HG03520 (cell line): ENCODE data around the gene C6orf52.
"Not testable (repeated sequence)": the region's sequence is repeated elsewhere in the genome, so short reads cannot be mapped to it uniquely, and the experiment has no call there.

ENCODE experiments used
- ATAC-seq: cut with Tn5 transposase; IDR thresholded peaks from one replicate; pipeline ENCODE4 v1.9.1; 2021; ENCODE audit warnings: mild to moderate bottlenecking, moderate library complexity; ENCODE audit not compliant: unreplicated experiment

C6orf52 gene

DNA sequence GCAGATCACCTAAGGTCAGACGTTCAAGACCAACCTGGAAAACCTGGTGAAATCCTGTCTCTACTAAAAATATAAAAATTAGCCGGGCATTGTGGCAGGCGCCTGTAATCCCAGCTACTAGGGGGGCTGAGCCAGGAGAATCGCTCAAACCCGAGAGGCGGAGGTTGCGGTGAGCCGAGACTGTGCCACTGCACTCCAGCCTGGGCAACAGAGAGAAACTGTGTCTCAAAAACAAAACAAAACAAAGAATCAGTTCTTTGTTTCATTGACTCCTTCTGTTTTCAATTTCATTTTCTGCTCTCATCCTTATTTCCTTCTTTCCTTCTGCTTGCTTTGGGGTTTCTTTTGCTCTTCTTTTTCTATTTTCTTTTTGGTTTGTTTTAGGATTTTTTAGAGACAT lies 19.5 kb upstream of the C6orf52 start:
- no peak for ATAC-seq

- no peak for ATAC-seq
Observed at GRCh38 chr6:10696655-10697054, 2.2 kb upstream of the C6orf52 start.

DNA sequence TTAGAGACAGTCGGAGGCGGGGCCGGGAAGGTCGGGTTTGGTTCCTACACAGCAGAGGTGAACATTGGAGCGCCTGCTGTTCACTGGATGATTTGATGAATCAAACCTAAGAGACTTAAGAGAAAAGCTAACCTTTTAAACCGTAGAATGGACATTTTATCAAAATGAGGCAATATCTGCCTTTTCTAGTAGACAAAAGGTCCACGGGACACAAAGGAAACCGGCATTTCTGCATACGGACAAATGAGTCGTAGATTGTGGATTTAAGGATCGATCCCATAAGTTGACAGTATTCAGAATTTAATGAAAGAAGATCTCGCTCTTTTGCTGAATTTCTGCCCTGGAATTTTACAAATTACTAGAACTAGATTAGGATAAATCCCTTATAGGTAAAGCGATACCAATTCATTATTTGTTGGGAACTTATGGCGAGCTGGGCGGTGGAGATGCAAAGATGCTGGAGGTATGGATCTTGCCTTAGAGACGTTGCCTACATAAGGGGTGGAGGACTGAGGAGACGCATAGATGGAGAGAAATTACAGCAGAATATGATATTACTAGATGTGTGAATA lies 756 bp upstream of the C6orf52 start:
- ATAC-seq = no peak

- ATAC-seq = no peak
Observed at GRCh38 chr6:10692965-10693538, 1.4 kb downstream of the C6orf52 start.

GRCh38 chr6:10690651-10691445 lies 3.6 kb downstream of the C6orf52 start:
- no peak for ATAC-seq

DNA sequence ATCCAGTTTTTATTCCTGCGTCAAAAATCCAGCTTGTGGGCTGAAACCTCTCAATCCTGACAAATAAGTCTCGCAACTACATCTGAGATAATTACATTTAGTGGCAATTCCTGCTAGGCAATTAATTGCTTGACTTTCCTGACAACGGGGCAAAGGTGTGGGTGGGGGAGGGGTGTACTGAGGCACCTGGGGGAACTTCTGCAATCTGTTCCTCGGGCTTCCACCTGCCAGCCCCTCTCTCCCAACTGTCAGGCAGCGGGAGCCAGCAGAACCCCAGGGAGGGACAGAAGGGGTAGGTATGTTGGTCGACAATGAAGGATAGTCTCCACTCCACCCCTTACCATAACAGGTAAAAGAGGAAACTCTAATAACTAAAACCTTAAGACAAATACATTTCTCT lies 6.8 kb downstream of the C6orf52 start:
- ATAC-seq = no peak

- ATAC-seq = no peak
Observed at GRCh38 chr6:10686901-10687300, 7.5 kb downstream of the C6orf52 start.

DNA sequence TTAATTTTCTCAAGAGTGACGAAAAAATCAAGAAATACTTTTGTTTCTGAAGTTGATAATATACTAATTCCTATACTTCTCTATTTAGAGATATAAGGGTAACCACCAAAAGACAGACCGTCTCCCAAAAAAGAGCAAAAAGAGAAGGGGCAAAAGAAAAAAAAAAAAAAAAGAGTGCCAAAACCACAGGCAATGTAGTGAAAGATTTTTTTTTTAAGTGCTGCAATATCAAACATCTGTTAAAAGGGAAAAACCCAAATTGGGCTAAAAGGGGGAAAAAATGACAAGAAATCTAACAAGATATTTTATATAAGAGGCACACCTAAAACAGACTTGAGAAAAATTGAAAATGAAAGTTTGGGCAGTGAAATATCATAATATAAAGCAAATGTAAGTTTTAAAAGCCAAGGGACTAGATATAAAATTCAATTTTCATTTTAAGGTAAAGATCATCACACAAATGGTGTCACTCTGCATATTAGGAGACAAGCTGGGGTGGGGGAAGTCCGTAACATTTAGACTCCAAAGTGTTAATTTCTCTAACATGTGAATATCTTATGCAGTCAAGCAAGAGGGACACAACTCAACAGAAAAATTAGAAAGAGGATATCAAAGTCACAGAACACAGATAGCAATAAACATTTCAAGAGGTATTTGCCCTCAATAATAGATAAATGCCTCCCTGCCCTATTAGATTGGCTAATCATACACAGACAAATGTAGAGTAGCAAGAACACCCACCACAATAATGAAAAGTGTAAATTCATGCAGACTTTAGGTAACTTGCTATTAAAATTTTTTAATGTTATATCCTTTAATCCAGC lies 9.1 kb downstream of the C6orf52 start:
- no peak for ATAC-seq

- no peak for ATAC-seq
Observed at GRCh38 chr6:10684618-10685017, 9.8 kb downstream of the C6orf52 start.

DNA sequence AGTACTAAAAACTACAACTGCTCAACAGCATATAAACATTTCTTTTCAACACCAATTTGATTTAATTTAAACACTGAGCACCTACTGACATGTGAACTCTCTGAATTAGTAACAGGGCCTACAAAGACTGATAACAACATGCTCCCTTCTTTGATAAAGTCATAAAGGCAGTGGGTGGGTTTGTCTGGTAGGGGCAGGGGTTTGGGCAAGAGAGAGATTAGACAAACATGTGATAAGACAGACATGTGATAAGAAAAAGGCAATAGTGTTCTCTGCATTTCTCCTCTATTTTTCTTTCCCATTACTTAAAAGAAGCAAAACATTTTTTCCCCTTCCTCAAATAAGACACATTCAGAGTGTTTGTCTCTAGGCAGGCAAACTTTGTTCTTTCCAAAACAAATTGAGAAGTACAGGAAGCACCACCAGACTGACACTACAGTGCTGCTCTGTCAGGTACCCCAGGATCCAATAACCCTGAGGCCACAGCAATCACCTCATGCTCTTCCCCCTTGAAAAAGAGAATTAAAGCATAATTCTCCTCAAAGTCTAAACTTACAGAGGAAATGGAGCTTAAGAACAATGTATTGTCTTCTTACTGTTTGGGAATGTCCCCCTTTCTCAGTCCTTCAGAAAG lies 11.9 kb downstream of the C6orf52 start:
- no peak for ATAC-seq

DNA sequence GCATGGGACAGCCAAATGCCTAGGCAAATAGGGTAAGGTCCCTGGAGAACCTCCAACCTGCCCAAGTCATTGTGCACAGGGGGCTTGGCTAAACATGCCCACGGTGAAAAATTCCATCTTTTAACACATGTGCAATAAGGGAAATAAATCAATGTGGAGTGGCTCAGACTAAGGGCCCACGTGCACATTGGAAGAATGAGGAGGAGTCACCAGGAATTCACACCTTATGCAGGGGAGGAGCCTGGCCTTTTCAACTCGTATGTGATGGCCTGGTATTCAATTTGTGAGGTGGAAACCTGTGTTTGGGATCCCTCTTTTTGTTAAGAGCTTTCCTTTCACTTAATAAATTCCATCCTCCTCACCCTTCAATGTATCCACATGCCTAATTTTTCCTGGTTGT lies 12.6 kb downstream of the C6orf52 start:
- no peak for ATAC-seq

GRCh38 chr6:10678456-10678855 lies 16.0 kb downstream of the C6orf52 start:
- no peak for ATAC-seq

- ATAC-seq = no peak
Observed at GRCh38 chr6:10676403-10676802, 18.0 kb downstream of the C6orf52 start.

DNA sequence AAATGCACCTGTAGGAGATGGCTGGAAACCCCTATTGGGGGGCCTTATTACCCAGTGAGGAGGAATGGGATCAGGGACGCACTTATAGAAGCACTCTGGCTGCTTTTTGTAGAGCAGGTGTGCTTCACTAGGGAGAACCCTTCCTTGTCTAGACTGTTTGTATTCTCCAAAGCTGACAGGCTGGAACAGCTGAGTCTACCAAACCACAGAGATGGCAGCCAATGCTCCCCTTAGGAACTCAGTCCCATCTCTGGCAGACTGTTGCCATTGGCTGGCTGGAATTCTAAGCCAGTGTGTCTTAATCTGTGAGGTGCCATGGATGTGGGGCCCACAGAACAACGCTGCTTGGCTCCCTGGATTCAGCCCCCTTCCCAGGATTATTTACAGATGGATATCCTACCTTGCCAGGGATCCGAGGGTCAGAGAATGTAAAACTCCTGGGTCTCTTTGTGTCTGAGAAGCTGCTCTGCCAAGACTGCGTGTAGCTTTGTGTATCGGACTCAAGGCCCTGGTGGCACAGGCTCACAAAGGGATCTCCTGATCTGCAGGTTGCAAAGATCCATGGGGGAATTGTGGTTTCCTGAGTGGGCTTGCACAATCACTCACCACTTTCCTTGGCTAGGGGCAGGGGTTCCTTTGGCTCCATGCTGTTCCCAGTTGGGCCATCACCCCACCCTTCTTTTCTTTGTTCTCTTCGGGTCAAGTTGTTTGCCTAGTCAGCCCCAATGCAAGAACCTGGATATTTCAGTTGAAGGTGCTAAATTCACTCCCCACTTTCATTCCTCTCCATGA lies 26.1 kb downstream of the C6orf52 start:
- ATAC-seq = no peak

- ATAC-seq = not testable (repeated sequence)
Observed at GRCh38 chr6:10665595-10665994, 28.8 kb downstream of the C6orf52 start.

DNA sequence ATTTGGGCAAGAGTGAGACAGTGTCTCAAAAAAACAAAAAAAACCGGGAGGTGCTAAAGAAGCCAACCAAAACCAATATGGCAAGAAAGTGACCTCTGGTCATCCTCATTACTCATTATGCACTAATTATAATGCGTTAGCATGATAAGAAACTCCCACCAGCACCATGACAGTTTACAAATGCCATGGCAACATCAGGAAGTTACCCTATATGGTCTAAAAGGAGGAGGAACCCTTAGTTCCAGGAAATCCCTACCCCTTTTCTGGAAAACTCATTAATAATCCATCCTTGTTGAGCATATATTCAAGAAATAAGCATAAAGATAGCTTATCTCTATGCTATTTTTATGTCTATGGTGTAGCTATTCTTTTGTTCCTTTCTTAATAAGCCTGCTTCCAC lies 31.7 kb downstream of the C6orf52 start:
- no peak for ATAC-seq

- no peak for ATAC-seq
Observed at GRCh38 chr6:10662207-10662606, 32.2 kb downstream of the C6orf52 start.

GRCh38 chr6:10660431-10661191 lies 33.8 kb downstream of the C6orf52 start:
- not testable (repeated sequence) for ATAC-seq

DNA sequence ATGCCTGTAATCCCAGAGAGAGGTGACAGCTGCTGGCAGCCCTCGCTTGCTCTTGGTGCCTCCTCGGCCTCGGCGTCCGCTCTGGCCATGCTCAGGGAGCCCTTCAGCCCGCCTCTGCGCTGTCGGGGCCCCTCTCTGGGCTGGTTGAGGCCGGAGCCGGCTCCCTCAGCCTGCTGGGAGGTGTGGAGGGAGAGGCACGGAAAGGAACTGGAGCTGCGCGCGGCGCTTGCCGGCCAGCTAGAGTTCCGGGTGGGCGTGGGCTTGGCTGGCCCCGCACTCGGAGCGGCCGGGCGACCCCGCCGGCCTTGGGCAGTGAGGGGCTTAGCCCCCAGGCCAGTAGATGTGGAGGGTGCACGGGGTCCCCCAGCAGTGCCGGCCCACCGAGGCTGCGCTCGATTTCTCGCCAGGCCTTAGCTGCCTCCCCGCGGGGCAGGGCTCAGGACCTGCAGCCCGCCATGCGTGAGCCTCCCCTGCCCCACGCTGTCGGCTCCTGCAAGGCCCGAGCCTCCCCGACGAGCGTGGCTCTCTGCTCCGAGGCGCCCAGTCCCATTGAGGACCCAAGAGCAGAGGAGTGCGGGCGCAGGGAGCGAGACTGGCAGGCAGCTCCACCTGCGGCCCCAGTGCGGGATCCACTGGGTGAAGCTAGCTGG lies 34.6 kb downstream of the C6orf52 start:
- no peak for ATAC-seq
